Lower lobe of right lung (tissue), 2 donors: Measurements from ENCODE around the gene PSG4. TPM values are rescaled to one million over a fixed set of nuclear protein-coding genes. Genes with fewer than 3 reads are reported as not detected.
"Not testable (repeated sequence)": the region's sequence is repeated elsewhere in the genome, so short reads cannot be mapped to it uniquely, and the experiment has no call there.

ENCODE experiments used
- ATAC-seq, 2 donors: fragments of 200-7000 bp; cut with Tn5 transposase; one replicate each; pipeline ENCODE4 v1.9.1; 2020 to 2022; ENCODE audit warnings: mild to moderate bottlenecking in 2 of 2, moderate library complexity in 2 of 2
- DNase-seq: peaks from one replicate; pipeline ENCODE4 v3.0.0-alpha.2; 2020
- H3K27ac ChIP-seq: fragments of 200-600 bp; one replicate; pipeline ENCODE4 v1.8.0; 2022
- H3K27me3 ChIP-seq: fragments of 200-600 bp; one replicate; pipeline ENCODE4 v1.8.0; 2022; ENCODE audit warnings: low read depth
- H3K36me3 ChIP-seq: fragments of 200-600 bp; one replicate; pipeline ENCODE4 v1.8.0; 2022; ENCODE audit warnings: mild to moderate bottlenecking
- H3K4me1 ChIP-seq: fragments of 200-600 bp; one replicate; pipeline ENCODE4 v1.8.0; 2022
- H3K4me3 ChIP-seq: fragments of 200-600 bp; one replicate; pipeline ENCODE4 v1.8.0; 2022; ENCODE audit warnings: mild to moderate bottlenecking
- H3K9me3 ChIP-seq: fragments of 200-600 bp; one replicate; pipeline ENCODE4 v1.8.0; 2022
- intact Hi-C: fragments of 100-400 bp; cut with DNase I; formaldehyde crosslinking; loops from one replicate; pipeline ENCODE4 v1.11.0; 2022
- total RNA-seq: library from RNA; stranded (reverse); fragmentation: NEBNext Ultra II Directional; extraction: Animal tissue kit (Norgen Biotek cat#: 25700); gene quantifications from one replicate; pipeline ENCODE4 v1.2.1, GENCODE V29; 2021
- donor health status: DM: no; HTN: yes; CAD: no; lungs with severe emphysema.

Gene PSG4
- total RNA-seq, 1 donor from 2014 or later: not detected

DNA sequence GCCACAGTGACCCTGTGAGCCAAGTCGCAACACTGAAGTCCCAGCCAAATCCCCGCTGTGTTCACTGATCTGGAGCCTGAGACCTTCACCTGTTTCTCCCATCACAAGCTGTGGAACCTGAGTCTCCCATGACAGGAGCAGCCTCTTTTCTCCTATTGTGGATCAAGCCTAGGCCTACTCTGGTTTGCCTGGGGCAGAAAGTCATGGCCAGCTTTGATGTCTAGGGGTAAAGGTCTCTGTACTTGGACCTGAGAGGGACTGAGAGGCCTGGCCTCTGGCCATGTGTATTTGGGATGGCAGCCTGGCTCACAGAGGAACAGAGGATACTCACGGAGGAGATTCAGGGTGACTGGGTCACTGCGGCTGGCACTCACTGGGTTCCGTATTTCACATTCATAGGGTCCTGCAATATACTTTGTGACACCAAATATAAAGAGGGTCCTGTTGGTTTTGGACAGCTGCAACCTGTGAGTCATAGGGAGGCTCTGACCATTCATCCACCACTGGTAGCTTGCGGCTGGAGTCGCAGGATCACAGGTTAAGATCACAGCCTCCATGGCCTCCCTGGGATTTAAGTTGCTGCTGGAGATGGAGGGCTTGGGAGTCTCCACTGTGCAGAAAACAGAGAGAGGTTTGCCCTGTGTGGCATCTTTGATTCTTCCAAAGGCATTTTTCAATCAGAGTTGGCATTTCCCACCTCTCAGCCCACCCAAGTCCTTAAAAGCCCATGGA is 7.6 kb downstream of the PSG4 start:
- H3K4me3 ChIP-seq, H3K27ac ChIP-seq, DNase-seq, H3K9me3 ChIP-seq, H3K4me1 ChIP-seq, intact Hi-C loops, ATAC-seq, H3K36me3 ChIP-seq, H3K27me3 ChIP-seq: not testable (repeated sequence)

DNA sequence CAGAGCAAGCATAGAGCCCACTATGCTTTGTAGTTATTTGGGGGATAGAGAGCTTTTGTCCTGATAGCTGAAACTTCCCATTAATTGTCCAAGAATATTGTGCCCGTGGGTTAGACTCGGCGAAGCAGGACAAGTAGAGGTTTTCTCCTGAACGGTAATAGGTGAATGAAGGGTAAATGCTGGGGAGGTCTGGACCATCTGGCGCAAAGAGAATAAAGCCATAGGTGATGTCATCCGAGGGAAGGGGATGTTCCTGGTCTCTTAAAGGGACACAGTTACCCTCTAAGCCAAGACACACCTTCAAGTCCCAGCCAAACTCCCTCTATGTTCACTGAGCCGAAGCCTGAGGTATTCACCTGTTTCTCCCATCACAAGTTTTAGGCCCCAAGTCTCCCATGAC is 11.0 kb downstream of the PSG4 start:
- intact Hi-C loops, H3K27ac ChIP-seq, DNase-seq, H3K36me3 ChIP-seq, H3K27me3 ChIP-seq, ATAC-seq, H3K9me3 ChIP-seq, H3K4me3 ChIP-seq, H3K4me1 ChIP-seq: not testable (repeated sequence)

DNA sequence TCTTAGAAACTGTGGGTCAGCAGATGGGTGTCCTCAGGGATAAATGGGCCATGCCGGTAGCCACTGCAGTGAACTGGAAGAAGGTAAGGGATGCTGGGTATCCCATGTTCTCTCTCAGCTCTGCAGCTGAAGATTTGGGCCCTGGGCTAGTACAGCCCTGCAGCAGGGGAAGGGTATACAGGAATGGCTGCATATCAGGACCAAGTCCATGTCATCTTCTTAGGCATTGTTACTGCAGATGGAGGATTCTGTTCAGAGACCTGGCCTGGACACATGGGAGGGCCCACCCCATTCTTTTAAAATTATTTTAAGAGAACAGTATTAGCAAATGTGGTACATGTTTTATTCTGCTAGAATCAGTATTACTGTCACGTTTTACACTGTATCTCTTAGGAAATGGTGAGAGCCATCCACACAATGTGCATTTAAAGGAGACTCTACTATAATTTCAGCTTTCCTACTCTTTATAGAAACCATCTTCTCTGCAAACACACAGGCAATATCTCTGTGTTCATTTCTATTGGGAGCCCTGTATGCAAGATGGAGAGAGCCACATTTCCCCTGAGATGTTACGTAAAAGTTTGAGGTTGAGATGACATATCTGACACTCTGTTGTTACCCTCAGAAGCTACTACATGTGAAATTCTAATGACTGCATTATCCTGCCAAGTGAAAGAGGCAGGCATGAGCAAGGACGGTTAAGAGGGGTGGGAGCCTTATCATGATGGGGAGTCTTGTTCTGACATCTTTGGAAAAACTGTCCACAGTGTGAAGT is 12.9 kb downstream of the PSG4 start:
- H3K27me3 ChIP-seq, H3K4me1 ChIP-seq, H3K9me3 ChIP-seq, intact Hi-C loops, H3K27ac ChIP-seq, ATAC-seq, H3K4me3 ChIP-seq, DNase-seq, H3K36me3 ChIP-seq: not testable (repeated sequence)

DNA sequence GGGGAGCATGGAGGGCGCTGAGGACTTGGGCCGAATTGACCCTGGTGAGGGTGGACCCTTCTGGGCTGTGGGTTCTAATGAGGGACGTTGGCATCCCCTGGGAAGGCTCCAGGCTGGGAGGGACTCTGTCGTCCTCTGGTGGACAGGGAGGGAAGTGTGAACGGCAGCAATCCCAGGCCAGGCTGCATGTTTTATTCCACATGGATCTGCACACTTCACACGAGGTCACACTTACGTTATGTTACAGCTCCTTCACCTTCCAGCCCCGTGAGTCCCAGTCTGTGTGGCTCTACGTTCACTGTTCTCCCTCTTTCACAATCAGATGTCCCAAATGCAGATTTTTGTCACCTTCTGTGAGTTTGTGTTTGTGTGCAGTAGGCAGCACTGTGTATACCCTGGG is 17.3 kb downstream of the PSG4 start:
- H3K4me3 ChIP-seq, H3K36me3 ChIP-seq, H3K27me3 ChIP-seq, H3K27ac ChIP-seq, ATAC-seq, DNase-seq, intact Hi-C loops, H3K4me1 ChIP-seq, H3K9me3 ChIP-seq: not testable (repeated sequence)

DNA sequence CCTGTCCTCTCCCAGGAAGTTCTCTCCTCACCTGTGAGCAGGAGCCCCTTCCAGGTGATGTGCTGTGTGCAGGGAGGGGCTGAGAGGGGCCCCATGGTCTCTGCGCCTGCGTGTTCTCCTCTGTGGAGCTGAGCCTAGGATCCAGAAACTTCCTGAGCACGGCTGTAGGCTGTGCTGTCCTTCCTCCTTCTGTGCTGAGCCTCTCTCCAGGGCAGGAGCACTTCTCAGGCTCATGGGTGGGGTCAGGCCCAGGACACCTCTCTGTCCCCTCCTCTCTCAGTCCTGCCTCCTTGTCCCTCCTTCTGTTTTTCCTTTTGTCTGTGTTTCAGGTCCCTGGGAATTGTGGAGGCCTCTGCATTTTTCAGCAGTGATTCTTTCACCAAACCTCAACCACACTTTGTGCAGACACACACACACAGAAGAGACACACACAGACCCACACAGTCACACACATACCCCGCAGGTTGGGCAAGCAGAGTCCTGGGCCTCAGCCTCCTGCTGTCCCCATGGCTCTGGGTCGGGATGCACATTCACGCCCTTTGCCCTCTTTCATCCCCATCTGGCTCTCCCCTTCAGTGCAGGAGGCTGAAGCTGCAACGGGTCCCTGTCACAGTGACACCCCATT is 19.0 kb downstream of the PSG4 start, which contains the start of gene PSG5:
PSG5 (minus strand) TSS at position 226 of the 625 bp plus-strand sequence; CDS start at position 95, 131 bp downstream.
- ATAC-seq, H3K9me3 ChIP-seq, DNase-seq, H3K4me3 ChIP-seq, H3K4me1 ChIP-seq, H3K27ac ChIP-seq, intact Hi-C loops, H3K27me3 ChIP-seq, H3K36me3 ChIP-seq: not testable (repeated sequence)

DNA sequence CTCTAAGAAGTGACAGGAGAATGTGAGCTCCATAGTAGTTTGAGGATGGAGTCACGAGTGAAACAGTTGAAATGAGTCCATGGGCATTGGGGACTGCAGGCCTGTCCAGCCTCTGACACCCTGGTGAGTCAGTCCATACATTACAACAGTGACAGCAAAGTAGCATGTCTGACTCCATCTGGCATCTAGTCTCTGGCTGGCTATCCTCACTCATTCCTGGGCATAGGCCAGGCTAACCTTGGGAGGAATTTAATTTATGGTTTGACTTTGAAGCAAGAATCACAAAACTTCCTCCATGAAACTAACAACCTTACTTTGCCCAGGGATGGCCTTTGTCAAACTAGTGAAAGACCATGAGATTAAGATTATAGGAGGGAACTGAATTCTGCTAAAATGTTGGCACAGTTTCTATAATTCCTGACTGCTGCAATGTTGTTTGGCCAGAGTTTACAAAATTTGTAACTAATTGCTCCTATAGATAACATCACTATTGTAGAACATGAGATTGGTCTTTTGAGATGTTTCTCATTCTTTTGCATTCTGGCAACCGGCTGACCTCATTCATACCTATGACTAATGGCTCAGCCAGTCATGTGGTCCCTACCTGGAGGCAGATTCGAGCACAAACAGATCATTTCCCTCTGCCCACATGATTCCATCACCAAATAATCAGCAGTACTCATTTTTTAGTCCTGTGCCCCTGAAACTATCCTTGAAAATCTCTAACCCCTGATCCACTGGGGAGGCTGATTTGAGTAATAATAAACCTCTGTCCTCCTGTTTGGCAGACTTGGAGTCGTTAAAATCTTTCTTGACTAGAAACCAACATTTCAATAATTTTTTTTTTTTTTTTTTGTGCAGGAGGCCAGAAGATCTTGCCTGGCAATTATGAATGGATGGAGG is 23.3 kb downstream of the PSG4 start:
- H3K4me1 ChIP-seq, intact Hi-C loops, H3K4me3 ChIP-seq, H3K36me3 ChIP-seq, H3K27ac ChIP-seq, DNase-seq, ATAC-seq, H3K9me3 ChIP-seq, H3K27me3 ChIP-seq: not testable (repeated sequence)

- H3K4me3 ChIP-seq, ATAC-seq, H3K36me3 ChIP-seq, H3K9me3 ChIP-seq, DNase-seq, H3K4me1 ChIP-seq, H3K27ac ChIP-seq, H3K27me3 ChIP-seq, intact Hi-C loops: not testable (repeated sequence)
Observed at GRCh38 chr19:43179569-43180147, 25.8 kb downstream of the PSG4 start.

- H3K27ac ChIP-seq, H3K4me1 ChIP-seq, H3K4me3 ChIP-seq, ATAC-seq, DNase-seq, intact Hi-C loops, H3K27me3 ChIP-seq, H3K36me3 ChIP-seq, H3K9me3 ChIP-seq: not testable (repeated sequence)
Observed at GRCh38 chr19:43178577-43178976, 26.9 kb downstream of the PSG4 start.

- intact Hi-C loops, H3K4me3 ChIP-seq, H3K27ac ChIP-seq, H3K9me3 ChIP-seq, DNase-seq, H3K4me1 ChIP-seq, ATAC-seq, H3K27me3 ChIP-seq, H3K36me3 ChIP-seq: not testable (repeated sequence)
Observed at GRCh38 chr19:43165906-43166305, 39.5 kb downstream of the PSG4 start.

DNA sequence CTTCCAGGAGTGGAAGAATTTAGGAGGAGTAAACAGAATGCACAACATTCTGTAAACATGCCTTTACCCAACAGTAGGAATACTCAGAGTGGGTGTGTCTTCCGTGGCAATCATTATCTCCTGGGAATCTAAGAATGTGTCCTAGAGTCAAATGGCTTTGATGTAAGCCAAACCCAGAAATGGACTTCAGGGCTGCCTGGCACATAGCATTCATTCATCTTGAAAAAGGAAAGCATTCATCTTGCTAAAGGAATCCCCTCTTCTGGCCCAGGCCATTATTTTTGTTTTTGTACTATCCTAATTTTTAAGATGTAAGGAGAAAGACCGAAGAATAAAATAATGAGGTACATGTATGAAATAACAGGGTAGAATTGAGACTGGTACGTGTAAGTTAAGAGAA is 42.3 kb downstream of the PSG4 start:
- H3K4me3 ChIP-seq, H3K27ac ChIP-seq, intact Hi-C loops, H3K36me3 ChIP-seq, ATAC-seq, H3K9me3 ChIP-seq, H3K4me1 ChIP-seq, DNase-seq, H3K27me3 ChIP-seq: not testable (repeated sequence)

DNA sequence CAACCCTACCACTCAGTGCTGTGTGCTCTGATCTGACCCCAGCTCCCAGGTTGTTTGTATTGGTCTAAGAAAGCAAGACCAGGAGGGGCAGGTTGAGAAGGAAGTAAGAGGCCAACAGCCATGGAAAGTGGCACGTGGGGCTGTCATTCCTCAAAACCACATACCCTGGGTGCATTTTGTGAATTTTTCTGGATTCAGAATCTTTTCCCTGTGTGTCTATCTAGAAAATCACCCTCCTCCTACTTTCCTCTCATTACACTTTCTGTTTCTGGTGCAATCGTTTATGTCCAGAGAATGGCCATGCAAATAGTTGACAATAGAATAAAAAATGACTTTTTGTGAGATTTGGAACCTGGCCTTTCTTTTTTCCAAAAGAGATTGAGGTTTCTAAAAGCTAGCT is 43.2 kb downstream of the PSG4 start:
- H3K9me3 ChIP-seq, H3K27ac ChIP-seq, H3K4me3 ChIP-seq, ATAC-seq, DNase-seq, H3K27me3 ChIP-seq, H3K4me1 ChIP-seq, H3K36me3 ChIP-seq, intact Hi-C loops: not testable (repeated sequence)
